ENCODE results near the gene PLA2G4A.

- TF ChIP-seq CTCF (IDR thresholded peaks at IDR 0.05; ENCODE audit: insufficient read depth, low read length) (no peak), SPI1 (IDR thresholded peaks at IDR 0.05; ENCODE audit: borderline replicate concordance, low read depth) (no peak)
Observed at GRCh38 chr1:186843931-186844330, 15.2 kb downstream of the PLA2G4A start.
